NCI-H2107 treated with DMSO at 0.1 percent for 48 hours (cell line): ENCODE measurements around the gene AKNA.
A peak's percentile ranks its signal among the peaks of the same experiment; 100 is the strongest.
"Not testable (repeated sequence)": the region's sequence is repeated elsewhere in the genome, so short reads cannot be mapped to it uniquely, and the experiment has no call there.

Source experiments
- DNase-seq: peaks from one replicate; lab custom pipeline; 2025; ENCODE audit not compliant: unreplicated experiment; lab: John Stamatoyannopoulos, UW

Gene AKNA

GRCh38 chr9:114325684-114326254 lies 62.0 kb downstream of the AKNA start:
- not testable (repeated sequence) for DNase-seq

GRCh38 chr9:114324965-114325364 lies 62.8 kb downstream of the AKNA start:
- DNase-seq, result not testable (repeated sequence)

GRCh38 chr9:114324492-114324891 lies 63.3 kb downstream of the AKNA start:
- no peak for DNase-seq

- not testable (repeated sequence) for DNase-seq
These were observed 63.9 kb downstream of the AKNA start for GRCh38 chr9:114323849-114324248.

GRCh38 chr9:114322831-114323531 lies 64.8 kb downstream of the AKNA start, which contains the start of gene ORM1:
Gene ORM1, plus strand, starts transcription at chr9:114323098. Its CDS starts 36 bp downstream, at chr9:114323134.
- not testable (repeated sequence) for DNase-seq

- DNase-seq, result not testable (repeated sequence)
These were observed 65.5 kb downstream of the AKNA start for GRCh38 chr9:114322160-114322818.

GRCh38 chr9:114321759-114322158 lies 66.0 kb downstream of the AKNA start:
- no peak for DNase-seq

- not testable (repeated sequence) for DNase-seq
These were observed 67.1 kb downstream of the AKNA start for GRCh38 chr9:114320710-114321109.

- peak; percentile 4 for DNase-seq
These were observed 68.6 kb downstream of the AKNA start for GRCh38 chr9:114319147-114319546.

- DNase-seq, result no peak
These were observed 69.4 kb downstream of the AKNA start for GRCh38 chr9:114318416-114318815.

- no peak for DNase-seq
These were observed 70.0 kb downstream of the AKNA start for GRCh38 chr9:114317665-114318357.

GRCh38 chr9:114316605-114317230 lies 71.1 kb downstream of the AKNA start:
- DNase-seq, result no peak

GRCh38 chr9:114315723-114316363 lies 71.9 kb downstream of the AKNA start:
- DNase-seq, result no peak

GRCh38 chr9:114314881-114315722 lies 72.7 kb downstream of the AKNA start:
- DNase-seq, result no peak

- DNase-seq, result no peak
These were observed 73.4 kb downstream of the AKNA start for GRCh38 chr9:114314256-114314867.

GRCh38 chr9:114313186-114313585 lies 74.6 kb downstream of the AKNA start:
- DNase-seq, result no peak

GRCh38 chr9:114312513-114312875 lies 75.3 kb downstream of the AKNA start:
- no peak for DNase-seq

GRCh38 chr9:114311571-114312512 lies 75.9 kb downstream of the AKNA start:
- DNase-seq, result no peak
